Activated T-cell treated with anti-CD3 and anti-CD28 coated beads for 4 hours (primary cell): Measurements from ENCODE around the gene CLOCK.

Experiments
- DNase-seq: peaks from one replicate; pipeline ENCODE4 v3.0.0-alpha.2; 2020

Gene CLOCK

DNA sequence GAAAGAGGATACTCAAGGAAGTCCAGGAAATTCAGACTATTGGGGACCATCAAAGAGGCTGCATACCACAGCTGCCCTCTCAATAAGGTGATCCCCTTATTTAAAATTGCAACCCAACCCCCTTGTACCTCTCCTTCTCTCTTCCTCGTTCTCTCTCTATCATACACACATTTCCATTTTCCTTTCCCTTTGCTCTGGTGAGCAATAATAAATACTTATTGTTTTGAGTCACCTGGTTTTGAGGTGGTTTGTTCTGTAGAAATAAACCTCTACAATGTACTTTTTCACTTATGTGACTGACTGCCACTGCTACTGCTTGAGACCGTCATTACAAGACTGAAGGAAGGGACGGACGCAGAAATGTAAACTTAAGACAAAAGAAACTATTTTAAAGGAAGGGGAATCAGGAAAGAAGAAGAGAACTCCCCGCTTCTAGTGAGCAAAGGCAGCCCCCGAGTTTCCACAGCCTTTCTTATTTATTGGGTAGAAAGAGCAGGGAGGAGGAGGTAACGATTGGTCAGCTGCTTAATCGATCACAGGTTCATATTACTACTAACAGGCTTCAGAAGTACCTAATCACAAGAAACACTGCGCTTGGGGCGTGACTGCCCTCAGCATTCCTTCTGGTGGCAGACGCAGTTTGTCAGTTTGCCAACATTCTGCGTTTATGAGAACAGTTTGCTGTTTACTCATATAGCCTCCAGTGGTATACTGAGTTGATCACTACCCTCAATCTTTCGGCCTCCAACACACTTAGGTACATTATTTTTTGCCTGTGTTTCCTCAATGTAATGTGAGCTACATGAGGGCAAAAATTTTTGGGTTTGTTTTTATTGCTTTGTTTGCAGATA is 167.9 kb downstream of the CLOCK start:
- no peak for DNase-seq
